Stimulated activated effector memory CD8-positive, alpha-beta T cell treated with anti-CD3 and anti-CD28 coated beads, Interleukin-12 subunit alpha, Interleukin-12 subunit beta, amount 100 ng/mL, for 72 hours (primary cell): ENCODE data around the gene ALAD.
"Not testable (repeated sequence)": the region's sequence is repeated elsewhere in the genome, so short reads cannot be mapped to it uniquely, and the experiment has no call there.

Experiments used
- ATAC-seq: fragments of 150-1000 bp; cut with Tn5 transposase; 2 replicates; pipeline ENCODE4 v1.10.0; 2021
- DNase-seq, 2 donors: peaks; one replicate each; pipeline ENCODE4 v3.0.0; 2021 to 2022; ENCODE audit warnings: low spot score in 2 of 2
- H3K27ac Mint-ChIP-seq: one replicate; pipeline ENCODE4 v1.8.0; 2022; ENCODE audit warnings: mild to moderate bottlenecking, mixed read lengths
- H3K36me3 Mint-ChIP-seq: one replicate; pipeline ENCODE4 v1.8.0; 2022; ENCODE audit warnings: mild to moderate bottlenecking, mixed read lengths
- H3K4me1 Mint-ChIP-seq: one replicate; pipeline ENCODE4 v1.8.0; 2022; ENCODE audit warnings: mixed read lengths
- H3K4me3 Mint-ChIP-seq: one replicate; pipeline ENCODE4 v1.8.0; 2022; ENCODE audit warnings: mild to moderate bottlenecking, mixed read lengths
- H3K9me3 Mint-ChIP-seq: one replicate; pipeline ENCODE4 v1.8.0; 2022; ENCODE audit warnings: mixed read lengths

Gene ALAD

DNA sequence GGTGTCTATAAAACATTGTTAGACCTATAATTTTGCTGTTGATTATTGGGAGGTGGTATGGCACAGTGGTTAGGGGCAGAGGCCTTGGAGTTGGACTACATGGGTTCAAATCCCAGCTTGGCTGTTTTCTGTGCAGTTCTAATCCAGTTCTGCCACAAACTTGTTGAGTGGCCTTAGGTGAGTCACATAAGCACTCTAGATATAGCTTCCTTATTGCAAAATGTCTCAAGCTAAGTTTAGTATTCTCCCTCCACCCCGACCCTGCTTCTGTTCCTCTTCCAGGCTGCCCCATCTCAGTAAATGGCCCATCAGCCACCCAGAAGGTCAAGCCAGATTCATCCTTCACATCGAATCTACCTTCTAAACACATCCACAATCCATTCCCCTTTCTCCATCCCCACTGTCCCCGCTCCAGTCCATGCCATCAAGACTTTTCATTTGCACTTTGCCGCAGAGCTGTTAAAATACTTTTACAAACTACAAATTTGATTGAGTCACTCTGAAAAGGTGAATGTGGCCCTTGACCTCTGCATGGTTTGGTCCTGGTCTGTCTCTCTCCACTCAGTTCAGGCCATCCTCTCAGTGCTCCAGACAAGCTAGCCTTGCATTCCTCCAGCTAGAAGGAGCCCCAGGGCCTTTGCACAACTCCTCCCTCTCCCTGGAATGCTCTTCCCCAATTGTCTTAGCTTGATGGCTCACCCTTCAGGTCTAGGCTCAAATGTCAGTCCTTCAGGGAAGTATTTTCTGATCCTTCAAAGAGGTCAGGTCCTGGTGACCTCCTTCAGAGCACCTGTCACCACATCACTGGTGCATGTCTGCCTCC, 14.3 kb downstream of the ALAD start:
- DNase-seq (no peak), ATAC-seq (no peak)
- Mint-ChIP-seq H3K27ac (no peak overlapping the region), H3K9me3 (no peaks in the 10 kb centered on the region), H3K4me3 (no peak overlapping the region), H3K36me3 (peaks cover 8% of the 10 kb centered on the region), H3K4me1 (no peaks in the 10 kb centered on the region)

DNA sequence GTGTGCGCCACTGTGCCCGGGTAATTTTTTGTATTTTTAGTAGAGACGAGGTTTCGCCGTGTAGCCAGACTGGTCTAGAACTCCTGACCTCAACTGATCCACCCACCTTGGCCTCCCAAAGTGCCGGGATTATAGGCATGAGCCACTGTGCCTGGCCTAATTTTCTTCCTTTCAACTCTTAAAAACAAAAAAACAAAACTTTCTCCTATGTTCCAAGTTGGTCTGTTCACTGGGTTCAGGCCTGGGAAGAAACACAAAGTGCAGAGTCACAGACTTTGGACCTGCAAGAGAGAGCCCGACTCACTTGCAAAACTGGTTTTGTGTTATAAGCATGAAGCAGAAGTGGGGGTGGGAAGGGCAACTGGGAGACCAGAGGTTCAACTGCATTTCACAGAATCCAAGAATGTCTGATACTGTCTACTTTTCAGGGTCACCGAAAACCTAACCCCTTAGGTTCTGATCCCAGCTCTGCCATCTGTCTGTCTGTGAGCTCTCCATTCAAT, 19.1 kb downstream of the ALAD start:
- no peak for DNase-seq
- no peak for ATAC-seq
- H3K4me3 Mint-ChIP-seq, result no peak overlapping the region
- H3K27ac Mint-ChIP-seq, result no peak overlapping the region
- peaks cover 5% of the 10 kb centered on the region for H3K36me3 Mint-ChIP-seq
- no peaks in the 10 kb centered on the region for H3K9me3 Mint-ChIP-seq
- peaks cover 6% of the 10 kb centered on the region for H3K4me1 Mint-ChIP-seq

DNA sequence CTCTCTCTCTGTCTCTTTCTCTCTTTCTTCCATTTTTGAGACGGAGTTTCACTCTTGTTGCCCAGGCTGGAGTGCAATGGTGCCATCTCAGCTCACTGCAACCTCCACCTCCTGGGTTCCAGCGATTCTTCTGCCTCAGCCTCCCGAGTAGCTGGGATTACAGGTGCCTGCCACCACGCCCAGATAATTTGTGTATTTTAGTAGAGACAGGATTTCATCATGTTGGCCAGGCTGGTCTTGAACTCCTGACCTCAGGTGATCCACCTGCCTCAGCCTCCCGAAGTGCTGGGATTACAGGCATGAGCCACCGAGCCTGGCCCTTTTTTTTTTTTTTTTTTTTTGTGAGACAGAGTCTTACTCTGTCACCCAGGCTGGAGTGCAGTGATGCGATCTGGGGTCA, 19.6 kb downstream of the ALAD start:
- not testable (repeated sequence) for H3K36me3 Mint-ChIP-seq, H3K4me1 Mint-ChIP-seq, H3K4me3 Mint-ChIP-seq, ATAC-seq, H3K27ac Mint-ChIP-seq, DNase-seq, H3K9me3 Mint-ChIP-seq

DNA sequence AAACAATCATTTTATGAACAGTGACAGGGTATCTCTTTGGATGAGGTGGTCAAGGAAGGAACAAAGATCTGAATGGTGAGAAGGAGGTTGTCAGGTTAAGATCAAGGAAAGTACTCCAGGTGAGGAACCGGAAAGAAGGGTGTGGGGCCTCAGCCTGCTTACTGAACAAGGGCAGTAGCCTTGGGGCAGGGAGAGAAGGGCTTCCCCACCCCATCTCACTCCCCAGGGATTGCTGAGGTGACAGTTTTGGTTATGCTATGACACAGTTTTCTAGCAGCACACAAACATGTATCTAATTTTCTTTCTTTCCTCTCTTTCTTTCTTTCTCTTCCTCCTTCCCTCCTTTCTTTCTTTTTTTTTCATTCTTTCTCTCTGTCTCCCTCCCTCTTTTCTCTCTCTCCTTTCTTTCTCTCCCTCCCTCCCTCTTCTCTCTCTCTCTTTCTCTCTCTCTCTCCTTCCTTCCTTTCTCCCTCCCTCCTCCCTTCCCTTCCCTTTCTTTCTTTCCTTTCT, 20.2 kb downstream of the ALAD start:
- no peak for ATAC-seq
- Mint-ChIP-seq H3K4me3 (no peak overlapping the region), H3K27ac (no peak overlapping the region), H3K9me3 (no peaks in the 10 kb centered on the region), H3K36me3 (peaks cover 5% of the 10 kb centered on the region), H3K4me1 (peaks cover 6% of the 10 kb centered on the region)
- no peak for DNase-seq

DNA sequence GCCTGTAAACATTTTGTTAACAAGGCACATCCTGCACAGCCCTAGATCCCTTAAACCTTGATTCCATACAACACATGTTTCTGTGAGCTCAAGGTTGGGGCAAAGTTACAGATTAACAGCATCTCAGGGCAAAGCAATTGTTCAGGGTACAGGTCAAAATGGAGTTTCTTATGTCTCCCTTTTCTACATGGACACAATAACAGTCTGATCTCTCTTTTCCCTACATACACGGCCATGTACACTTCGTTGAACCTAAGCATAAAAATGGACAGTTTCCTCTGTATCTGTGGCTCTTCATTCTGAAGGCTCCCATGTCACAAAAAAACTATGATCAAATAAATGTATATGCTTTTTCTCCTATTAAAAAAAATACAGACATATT, 21.3 kb downstream of the ALAD start:
- not testable (repeated sequence) for H3K27ac Mint-ChIP-seq, ATAC-seq, H3K4me3 Mint-ChIP-seq, DNase-seq, H3K9me3 Mint-ChIP-seq
- Mint-ChIP-seq H3K36me3 (peaks cover 16% of the 10 kb centered on the region), H3K4me1 (peaks cover 16% of the 10 kb centered on the region)

DNA sequence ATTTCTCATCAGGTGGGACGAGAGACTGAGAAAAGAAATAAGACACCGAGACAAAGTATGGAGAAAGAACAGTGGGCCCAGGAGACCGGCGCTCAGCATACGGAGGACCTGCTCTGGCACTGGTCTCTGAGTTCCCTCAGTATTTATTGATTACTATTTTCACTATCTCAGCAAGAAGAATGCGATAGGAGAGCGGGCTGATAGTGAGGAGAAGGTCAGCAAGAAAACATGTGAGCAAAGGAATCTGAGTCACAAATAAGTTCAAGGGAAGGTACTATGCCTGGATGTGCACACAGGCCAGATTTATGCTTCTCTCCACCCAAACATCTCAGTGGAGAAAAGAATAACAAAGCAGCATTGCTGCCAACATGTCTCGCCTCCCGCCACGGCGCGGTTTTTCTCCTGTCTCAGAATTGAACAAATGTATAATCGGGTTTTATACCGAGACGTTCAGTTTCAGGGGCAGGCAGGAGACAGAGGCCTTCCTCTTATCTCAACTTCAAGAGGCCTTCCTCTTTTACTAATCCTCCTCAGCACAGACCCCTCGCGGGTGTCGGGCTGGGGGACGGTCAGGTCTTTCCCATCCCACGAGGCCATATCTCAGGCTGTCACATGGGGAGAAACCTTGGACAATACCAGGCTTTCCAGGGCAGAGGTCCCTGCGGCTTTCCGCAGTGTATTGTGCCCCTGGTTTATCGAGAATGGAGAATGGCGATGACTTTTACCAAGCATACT, 21.8 kb downstream of the ALAD start:
- H3K4me1 Mint-ChIP-seq, result peaks cover 21% of the 10 kb centered on the region
- H3K27ac Mint-ChIP-seq, ATAC-seq, H3K9me3 Mint-ChIP-seq, DNase-seq, H3K4me3 Mint-ChIP-seq: not testable (repeated sequence)
- peaks cover 22% of the 10 kb centered on the region for H3K36me3 Mint-ChIP-seq

DNA sequence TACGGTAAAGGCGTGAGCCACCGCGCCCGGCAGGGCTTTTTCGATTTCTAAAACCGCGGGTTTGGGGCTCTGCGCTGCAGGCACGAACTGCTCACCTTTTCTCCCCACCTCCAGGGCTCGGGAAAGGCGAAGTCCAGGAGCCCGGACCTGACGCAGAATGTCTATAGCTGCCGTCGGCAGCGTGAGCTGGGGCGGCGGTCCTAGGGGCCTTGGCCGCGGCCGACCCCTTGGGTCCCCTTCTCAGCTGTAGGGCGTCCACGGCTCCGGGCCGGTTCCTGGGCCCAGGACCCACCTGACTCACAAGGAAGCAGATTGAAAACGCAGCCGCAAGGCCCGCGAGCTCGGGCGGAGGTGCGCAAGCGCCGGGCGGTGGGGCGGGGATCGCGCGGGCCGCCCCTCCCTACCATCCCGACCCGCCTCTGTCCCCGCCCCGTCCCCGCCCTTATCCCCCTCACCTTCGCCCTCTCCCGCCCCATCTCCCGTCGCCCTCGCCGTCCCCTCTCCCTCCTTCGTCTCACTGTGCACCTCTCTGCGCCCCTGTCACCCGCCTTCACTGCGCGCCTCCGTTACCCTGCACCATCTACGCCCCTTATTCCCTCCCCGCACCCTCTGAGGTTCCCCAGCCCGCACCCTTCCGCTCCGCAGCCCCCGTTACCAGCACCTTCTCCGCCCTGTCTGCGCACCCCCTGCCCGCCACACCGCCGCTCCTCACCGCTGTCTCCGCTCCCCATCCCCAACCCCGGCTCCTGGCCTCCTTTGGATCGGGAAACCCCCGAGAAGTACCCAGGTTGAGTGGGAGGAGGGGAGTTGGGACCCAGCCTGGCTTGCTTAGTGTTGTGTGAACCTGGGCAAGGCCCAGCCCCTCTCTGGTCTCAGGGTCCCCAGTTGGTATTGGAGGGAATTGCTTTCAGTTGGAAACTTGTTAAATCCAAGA, 24.2 kb downstream of the ALAD start, which contains the start of gene HDHD3:
TSS of gene HDHD3 (minus strand) at position 353 of the 934 bp plus-strand sequence. CDS start 2,632 bp downstream, outside the sequence.
- peaks cover 21% of the 10 kb centered on the region for H3K4me1 Mint-ChIP-seq
- no peaks in the 10 kb centered on the region for H3K9me3 Mint-ChIP-seq
- H3K36me3 Mint-ChIP-seq, result peaks cover 37% of the 10 kb centered on the region
- ATAC-seq, result peak; percentile 94
- H3K4me3 Mint-ChIP-seq, result peak within 1 kb of the TSS; percentile 75
- DNase-seq, result peak; percentile 66 to 90
- H3K27ac Mint-ChIP-seq, result peak within 1 kb of the TSS; percentile 80

DNA sequence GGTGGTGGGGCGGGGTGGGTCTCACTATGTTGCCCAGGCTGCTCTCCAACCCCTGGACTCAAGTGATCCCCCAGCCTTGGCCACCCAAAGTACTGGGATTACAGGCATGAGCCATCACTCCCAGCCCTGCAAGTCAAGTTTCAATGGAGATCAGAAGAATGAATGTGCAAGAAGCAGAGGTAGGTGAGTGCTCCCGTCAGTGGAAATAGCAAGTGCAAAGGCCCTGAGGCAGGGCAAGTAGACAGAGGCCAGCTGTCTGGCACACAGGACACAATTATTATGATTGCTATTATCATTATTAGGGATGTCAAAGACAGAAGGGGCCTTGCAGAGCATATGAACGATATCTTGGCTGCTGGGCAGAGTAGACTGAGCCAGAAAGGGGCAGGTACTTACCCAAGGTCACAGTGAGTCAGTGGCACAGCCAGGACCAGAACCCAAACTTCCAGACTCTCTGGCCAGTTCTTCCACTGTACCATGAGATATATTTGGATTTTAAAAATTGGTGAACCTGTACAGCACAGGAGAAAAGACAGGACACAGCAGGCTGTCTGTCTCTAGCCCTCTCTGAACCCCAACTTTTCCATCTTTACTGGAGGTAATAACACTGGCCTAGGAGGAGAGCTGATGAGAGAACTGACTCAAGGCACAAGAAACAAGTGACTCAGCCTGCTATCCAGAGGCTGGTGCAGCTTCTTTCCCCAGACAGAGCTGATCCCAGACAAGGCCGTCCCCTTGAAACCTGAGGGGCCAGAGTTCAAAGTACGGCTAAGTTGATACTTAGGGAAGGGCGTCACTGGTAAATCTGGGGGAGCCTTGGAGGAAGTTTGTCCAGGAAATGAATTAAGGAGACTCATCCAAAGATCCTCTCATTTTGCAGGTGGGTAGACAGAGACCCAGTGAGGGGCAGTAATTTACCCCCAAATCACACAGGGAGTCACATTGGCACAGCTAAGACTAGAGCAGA, 25.7 kb downstream of the ALAD start:
- peak overlapping the region; percentile 80 for H3K27ac Mint-ChIP-seq
- H3K9me3 Mint-ChIP-seq, result no peaks in the 10 kb centered on the region
- no peak for ATAC-seq
- H3K4me3 Mint-ChIP-seq, result peak overlapping the region; percentile 75
- DNase-seq, result no peak
- H3K36me3 Mint-ChIP-seq, result peaks cover 39% of the 10 kb centered on the region
- H3K4me1 Mint-ChIP-seq, result peaks cover 15% of the 10 kb centered on the region

DNA sequence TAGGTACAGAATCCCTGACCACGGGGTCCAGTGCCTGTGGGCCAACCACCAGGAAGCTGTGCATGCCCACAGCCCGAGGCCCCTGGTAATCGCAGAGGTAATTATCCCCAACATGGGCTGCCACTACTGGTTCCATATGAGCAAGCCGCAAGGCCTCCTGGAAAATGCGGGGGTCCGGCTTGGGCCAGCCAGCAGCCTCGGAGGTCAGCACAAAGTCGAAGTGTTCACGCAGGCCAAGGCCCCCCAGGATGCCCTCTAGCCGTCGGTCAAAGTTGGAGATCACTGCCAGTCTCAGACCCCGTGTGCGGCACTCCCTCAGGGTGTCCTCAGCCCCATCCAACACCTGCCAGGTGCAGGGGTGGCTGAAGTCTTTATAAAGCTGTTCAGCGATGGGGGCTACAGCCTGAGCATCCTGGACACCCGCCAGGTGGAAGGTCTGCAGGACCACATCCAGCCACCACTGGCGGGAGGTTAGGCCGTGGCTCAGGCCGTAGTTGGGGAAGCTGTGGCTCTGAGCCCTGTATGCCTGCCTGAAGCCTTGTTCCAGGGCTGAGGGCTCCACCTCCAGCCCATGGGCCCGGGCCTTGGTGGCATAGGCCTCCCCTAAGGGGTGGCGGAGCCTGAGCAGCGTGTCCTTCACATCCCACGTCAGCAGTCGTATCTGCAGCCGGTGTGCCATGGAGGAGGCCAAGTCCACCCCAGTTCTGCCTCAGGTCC, 27.2 kb downstream of the ALAD start:
- H3K4me3 Mint-ChIP-seq, result no peak overlapping the region
- H3K9me3 Mint-ChIP-seq, result no peaks in the 10 kb centered on the region
- peaks cover 39% of the 10 kb centered on the region for H3K36me3 Mint-ChIP-seq
- ATAC-seq, result no peak
- H3K27ac Mint-ChIP-seq, result no peak overlapping the region
- H3K4me1 Mint-ChIP-seq, result peaks cover 15% of the 10 kb centered on the region
- DNase-seq, result no peak

DNA sequence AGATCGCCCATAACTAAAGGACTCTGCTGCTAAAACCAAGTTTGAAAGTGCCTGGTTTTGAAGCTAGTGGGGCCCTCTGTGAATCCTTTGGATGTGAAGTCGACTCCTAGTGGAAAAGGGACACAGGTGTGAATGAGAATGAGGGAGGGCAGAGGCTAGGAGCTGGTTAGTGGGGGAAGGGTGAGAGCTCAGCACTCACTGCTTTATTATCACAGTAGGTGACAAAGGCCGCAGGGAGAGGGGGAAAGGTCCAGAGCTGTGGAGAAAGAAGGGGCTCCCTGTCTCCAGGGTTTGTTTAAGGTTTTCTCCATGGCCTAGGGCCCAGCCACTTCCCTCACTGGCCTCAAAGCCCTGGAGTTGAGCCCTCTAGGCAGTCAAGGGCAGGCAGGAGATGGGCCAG, 27.8 kb downstream of the ALAD start:
- no peak for DNase-seq
- Mint-ChIP-seq H3K9me3 (no peaks in the 10 kb centered on the region), H3K4me1 (peaks cover 15% of the 10 kb centered on the region), H3K27ac (no peak overlapping the region), H3K36me3 (peaks cover 39% of the 10 kb centered on the region), H3K4me3 (no peak overlapping the region)
- ATAC-seq, result no peak

DNA sequence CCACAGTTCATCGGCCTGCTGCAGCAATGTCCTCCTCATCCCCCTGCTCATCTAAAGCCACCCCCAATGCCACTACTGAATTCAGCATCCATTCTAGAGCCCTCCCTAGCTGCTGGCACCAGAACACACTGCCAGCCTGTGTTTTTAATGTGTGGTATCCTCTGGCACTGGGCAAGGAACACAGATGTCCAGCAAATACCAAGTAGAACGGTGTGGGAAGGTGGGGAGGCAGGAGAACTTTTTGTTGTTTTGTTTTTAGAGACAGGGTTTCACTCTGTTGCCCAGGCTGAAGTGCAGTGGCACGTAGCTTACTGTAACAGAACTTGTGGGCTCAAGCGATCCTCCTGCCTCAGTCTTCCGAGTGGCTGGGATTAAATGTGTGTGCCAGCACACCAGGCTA, 29.0 kb downstream of the ALAD start:
- Mint-ChIP-seq H3K27ac (peak overlapping the region; percentile 77), H3K9me3 (no peaks in the 10 kb centered on the region), H3K4me3 (no peak overlapping the region), H3K36me3 (peaks cover 34% of the 10 kb centered on the region), H3K4me1 (peaks cover 15% of the 10 kb centered on the region)
- ATAC-seq (no peak), DNase-seq (no peak)

DNA sequence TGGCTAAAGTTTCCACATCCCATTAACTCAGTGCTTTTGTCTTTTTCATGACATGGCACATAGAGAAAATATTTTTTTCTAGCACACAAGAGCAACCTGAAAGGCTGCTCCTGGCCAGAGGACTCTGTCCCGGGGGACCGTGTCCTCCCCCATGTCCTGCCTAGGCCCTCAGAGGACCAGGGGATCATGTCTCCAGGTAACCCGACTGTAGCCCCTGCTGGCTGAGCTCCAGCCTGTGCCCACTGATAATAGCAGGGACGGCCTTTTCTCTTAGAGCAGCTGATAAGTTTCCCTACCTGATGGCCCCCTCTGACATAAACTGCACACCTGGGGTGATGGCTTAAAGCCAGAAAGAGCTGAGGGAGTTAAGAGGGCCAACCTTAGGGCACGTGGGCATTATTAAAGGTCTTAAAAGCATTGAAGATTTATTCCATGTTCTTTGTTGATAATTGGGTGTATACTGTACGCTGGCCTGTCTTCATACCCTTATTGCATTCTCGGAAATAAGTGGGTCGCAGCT, 30.2 kb downstream of the ALAD start:
- ATAC-seq, result no peak
- peaks cover 33% of the 10 kb centered on the region for H3K36me3 Mint-ChIP-seq
- H3K4me3 Mint-ChIP-seq, result no peak overlapping the region
- H3K9me3 Mint-ChIP-seq, result no peaks in the 10 kb centered on the region
- H3K27ac Mint-ChIP-seq, result no peak overlapping the region
- DNase-seq, result no peak
- H3K4me1 Mint-ChIP-seq, result peaks cover 15% of the 10 kb centered on the region

DNA sequence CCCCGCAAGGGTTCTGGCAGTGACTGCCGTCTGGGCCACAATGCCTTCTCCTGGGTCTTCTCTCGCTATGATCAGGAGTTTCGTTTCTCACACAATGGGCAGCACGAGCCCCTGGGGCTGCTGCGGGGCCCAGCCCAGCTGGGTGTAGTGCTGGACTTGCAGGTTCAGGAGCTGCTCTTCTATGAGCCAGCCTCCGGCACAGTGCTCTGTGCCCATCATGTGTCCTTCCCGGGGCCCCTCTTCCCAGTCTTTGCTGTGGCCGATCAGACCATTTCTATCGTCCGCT, 31.3 kb downstream of the ALAD start:
- no peak overlapping the region for H3K27ac Mint-ChIP-seq
- H3K9me3 Mint-ChIP-seq, result no peaks in the 10 kb centered on the region
- H3K36me3 Mint-ChIP-seq, result peaks cover 23% of the 10 kb centered on the region

More for the DNA sequence above, 31.3 kb downstream of the ALAD start:
- H3K4me1 Mint-ChIP-seq, result peaks cover 5% of the 10 kb centered on the region
- no peak for ATAC-seq
- DNase-seq, result no peak
- H3K4me3 Mint-ChIP-seq, result no peak overlapping the region
